A549 (cell line): Measurements from ENCODE around the gene CXCR2.

Experiments used
- EP300 ChIP-seq, 2 experiments: fragments of >200 bp; sonication (Bioruptor Twin); formaldehyde crosslinking; IDR thresholded peaks; 2 replicates in 1 of 2; 3 replicates in 1 of 2; pipeline ENCODE4 v1.6.1; 2016 to 2017
- HOXA7 ChIP-seq: fragments of 250-450 bp; sonication (Bioruptor Pico); IDR thresholded peaks from 2 replicates; pipeline ENCODE4 v1.5.0; 2020; ENCODE audit warnings: mild to moderate bottlenecking, moderate library complexity
- JUNB ChIP-seq: fragments of >200 bp; sonication (Bioruptor Twin); formaldehyde crosslinking; IDR thresholded peaks from 2 replicates; pipeline ENCODE4 v1.6.1; 2016
- MAZ ChIP-seq: fragments of 150-350 bp; IDR thresholded peaks from 2 replicates; pipeline ENCODE4 v1.6.1; 2014; ENCODE audit warnings: antibody characterized with exemption, low read depth, low read length, borderline replicate concordance
- POLR2A ChIP-seq: IDR thresholded peaks from 2 replicates; pipeline ENCODE4 v1.6.1; 2012; ENCODE audit warnings: mild to moderate bottlenecking, low read length
- RAD21 ChIP-seq, 2 experiments: fragments of >200 bp in 1 of 2; sonication (Bioruptor Twin) in 1 of 2; formaldehyde crosslinking in 1 of 2; IDR thresholded peaks in 1 of 2; conservative IDR thresholded peaks in 1 of 2; 2 replicates in 1 of 2; 3 replicates in 1 of 2; pipeline ENCODE4 v1.6.1; 2012 to 2018; ENCODE audit warnings: inconsistent platforms in 1 of 2
- TF ChIP-seq, protein P1 (sequence below): fragments of >200 bp; sonication (Bioruptor Twin); formaldehyde crosslinking; IDR thresholded peaks from 3 replicates; pipeline ENCODE4 v1.5.1; 2016
- TF ChIP-seq, protein P2 (sequence below): IDR thresholded peaks from 2 replicates; pipeline ENCODE4 v1.6.1; 2012; ENCODE audit warnings: low read depth, borderline replicate concordance
- TF ChIP-seq, protein P3 (sequence below): IDR thresholded peaks from 2 replicates; pipeline ENCODE4 v1.6.1; 2012
- TF ChIP-seq, protein P4 (sequence below): fragments of 200-600 bp; sonication (generic); IDR thresholded peaks from 2 replicates; pipeline ENCODE4 v1.6.1; 2016; ENCODE audit warnings: antibody characterized with exemption, mild to moderate bottlenecking, moderate library complexity
- TF ChIP-seq, protein P5 (sequence below): fragments of >200 bp; sonication (Bioruptor Twin); formaldehyde crosslinking; IDR thresholded peaks from 3 replicates; pipeline ENCODE4 v1.6.1; 2016

DNA sequence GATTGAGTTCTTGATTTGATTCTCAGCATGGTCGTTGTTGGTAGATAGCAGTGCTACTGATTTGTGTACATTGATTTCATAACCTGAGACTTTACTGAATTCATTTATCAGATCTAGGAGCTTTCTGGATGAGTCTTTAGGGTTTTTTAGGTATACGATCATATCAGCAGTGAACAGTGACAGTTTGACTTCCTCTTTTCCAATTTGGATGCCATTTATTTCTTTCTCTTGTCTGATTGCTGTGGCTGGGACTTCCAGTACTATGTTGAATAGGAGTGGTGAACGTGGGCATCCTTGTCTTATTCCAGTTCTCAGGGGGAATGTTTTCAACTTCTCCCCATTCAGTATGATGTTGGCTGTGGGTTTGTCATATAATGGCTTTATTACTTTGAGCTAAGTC is 27.9 kb upstream of the CXCR2 start:
- TF ChIP-seq, protein P1, sequence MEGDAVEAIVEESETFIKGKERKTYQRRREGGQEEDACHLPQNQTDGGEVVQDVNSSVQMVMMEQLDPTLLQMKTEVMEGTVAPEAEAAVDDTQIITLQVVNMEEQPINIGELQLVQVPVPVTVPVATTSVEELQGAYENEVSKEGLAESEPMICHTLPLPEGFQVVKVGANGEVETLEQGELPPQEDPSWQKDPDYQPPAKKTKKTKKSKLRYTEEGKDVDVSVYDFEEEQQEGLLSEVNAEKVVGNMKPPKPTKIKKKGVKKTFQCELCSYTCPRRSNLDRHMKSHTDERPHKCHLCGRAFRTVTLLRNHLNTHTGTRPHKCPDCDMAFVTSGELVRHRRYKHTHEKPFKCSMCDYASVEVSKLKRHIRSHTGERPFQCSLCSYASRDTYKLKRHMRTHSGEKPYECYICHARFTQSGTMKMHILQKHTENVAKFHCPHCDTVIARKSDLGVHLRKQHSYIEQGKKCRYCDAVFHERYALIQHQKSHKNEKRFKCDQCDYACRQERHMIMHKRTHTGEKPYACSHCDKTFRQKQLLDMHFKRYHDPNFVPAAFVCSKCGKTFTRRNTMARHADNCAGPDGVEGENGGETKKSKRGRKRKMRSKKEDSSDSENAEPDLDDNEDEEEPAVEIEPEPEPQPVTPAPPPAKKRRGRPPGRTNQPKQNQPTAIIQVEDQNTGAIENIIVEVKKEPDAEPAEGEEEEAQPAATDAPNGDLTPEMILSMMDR, result no peak
- TF ChIP-seq EP300 (IDR thresholded peaks at IDR 0.05), result no peak
- no peak for TF ChIP-seq JUNB
- TF ChIP-seq, protein P2, sequence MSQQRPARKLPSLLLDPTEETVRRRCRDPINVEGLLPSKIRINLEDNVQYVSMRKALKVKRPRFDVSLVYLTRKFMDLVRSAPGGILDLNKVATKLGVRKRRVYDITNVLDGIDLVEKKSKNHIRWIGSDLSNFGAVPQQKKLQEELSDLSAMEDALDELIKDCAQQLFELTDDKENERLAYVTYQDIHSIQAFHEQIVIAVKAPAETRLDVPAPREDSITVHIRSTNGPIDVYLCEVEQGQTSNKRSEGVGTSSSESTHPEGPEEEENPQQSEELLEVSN, result no peak
- TF ChIP-seq, protein P3, sequence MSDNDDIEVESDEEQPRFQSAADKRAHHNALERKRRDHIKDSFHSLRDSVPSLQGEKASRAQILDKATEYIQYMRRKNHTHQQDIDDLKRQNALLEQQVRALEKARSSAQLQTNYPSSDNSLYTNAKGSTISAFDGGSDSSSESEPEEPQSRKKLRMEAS, result no peak
- TF ChIP-seq RAD21 (conservative IDR thresholded peaks at IDR 0.05 in 1 of 2, IDR thresholded peaks at IDR 0.05 in 1 of 2), result no peak
- TF ChIP-seq MAZ, result no peak
- TF ChIP-seq POLR2A, result no peak
- TF ChIP-seq, protein P4, sequence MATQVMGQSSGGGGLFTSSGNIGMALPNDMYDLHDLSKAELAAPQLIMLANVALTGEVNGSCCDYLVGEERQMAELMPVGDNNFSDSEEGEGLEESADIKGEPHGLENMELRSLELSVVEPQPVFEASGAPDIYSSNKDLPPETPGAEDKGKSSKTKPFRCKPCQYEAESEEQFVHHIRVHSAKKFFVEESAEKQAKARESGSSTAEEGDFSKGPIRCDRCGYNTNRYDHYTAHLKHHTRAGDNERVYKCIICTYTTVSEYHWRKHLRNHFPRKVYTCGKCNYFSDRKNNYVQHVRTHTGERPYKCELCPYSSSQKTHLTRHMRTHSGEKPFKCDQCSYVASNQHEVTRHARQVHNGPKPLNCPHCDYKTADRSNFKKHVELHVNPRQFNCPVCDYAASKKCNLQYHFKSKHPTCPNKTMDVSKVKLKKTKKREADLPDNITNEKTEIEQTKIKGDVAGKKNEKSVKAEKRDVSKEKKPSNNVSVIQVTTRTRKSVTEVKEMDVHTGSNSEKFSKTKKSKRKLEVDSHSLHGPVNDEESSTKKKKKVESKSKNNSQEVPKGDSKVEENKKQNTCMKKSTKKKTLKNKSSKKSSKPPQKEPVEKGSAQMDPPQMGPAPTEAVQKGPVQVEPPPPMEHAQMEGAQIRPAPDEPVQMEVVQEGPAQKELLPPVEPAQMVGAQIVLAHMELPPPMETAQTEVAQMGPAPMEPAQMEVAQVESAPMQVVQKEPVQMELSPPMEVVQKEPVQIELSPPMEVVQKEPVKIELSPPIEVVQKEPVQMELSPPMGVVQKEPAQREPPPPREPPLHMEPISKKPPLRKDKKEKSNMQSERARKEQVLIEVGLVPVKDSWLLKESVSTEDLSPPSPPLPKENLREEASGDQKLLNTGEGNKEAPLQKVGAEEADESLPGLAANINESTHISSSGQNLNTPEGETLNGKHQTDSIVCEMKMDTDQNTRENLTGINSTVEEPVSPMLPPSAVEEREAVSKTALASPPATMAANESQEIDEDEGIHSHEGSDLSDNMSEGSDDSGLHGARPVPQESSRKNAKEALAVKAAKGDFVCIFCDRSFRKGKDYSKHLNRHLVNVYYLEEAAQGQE, result no peak
- TF ChIP-seq HOXA7 (CRISPR knock-in tag), result no peak
- TF ChIP-seq, protein P5, sequence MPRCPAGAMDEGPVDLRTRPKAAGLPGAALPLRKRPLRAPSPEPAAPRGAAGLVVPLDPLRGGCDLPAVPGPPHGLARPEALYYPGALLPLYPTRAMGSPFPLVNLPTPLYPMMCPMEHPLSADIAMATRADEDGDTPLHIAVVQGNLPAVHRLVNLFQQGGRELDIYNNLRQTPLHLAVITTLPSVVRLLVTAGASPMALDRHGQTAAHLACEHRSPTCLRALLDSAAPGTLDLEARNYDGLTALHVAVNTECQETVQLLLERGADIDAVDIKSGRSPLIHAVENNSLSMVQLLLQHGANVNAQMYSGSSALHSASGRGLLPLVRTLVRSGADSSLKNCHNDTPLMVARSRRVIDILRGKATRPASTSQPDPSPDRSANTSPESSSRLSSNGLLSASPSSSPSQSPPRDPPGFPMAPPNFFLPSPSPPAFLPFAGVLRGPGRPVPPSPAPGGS, result no peak
